IMR-90 (cell line): Measurements from ENCODE around the gene FCRLA. TPM values are rescaled to one million over a fixed set of nuclear protein-coding genes. Genes with fewer than 3 reads are reported as not detected.
A peak's percentile ranks its signal among the peaks of the same experiment; 100 is the strongest.

Experiments
- ATAC-seq: fragments of 200-7000 bp; cut with Tn5 transposase; 2 replicates; pipeline ENCODE4 v1.9.1; 2020; ENCODE audit warnings: low read depth, mild to moderate bottlenecking, moderate library complexity
- BruUV-seq: library from RNA; stranded (reverse); fragments of 400-500 nt; replicated peaks from 2 replicates; lab custom pipeline; 2021; lab: Mats Ljungman, UMichigan
- CTCF ChIA-PET: fragments of 300-600 bp; formaldehyde crosslinking; extraction: SDS; loops from one replicate; lab custom pipeline; 2021; ENCODE audit warnings: antibody characterized with exemption; lab: Yijun Ruan, JAX
- POLR2A ChIA-PET: fragments of 300-600 bp; sonication (Branson Sonifier 250); formaldehyde crosslinking; loops from one replicate; lab custom pipeline; 2022; ENCODE audit warnings: antibody characterized with exemption; ENCODE audit not compliant: unreplicated experiment; lab: Charles Lee
- DNase-seq: peaks from one replicate; pipeline ENCODE4 v3.0.0; 2013
- H2AFZ ChIP-seq: replicated peaks from 2 replicates; pipeline ENCODE3; 2013; ENCODE audit warnings: low read length, mild to moderate bottlenecking; ENCODE audit not compliant: poor library complexity
- H2AK5ac ChIP-seq: 2 replicates; pipeline ENCODE4 v1.6.1; 2013; ENCODE audit warnings: low read depth, low read length, inconsistent platforms
- H2AK9ac ChIP-seq: replicated peaks from 2 replicates; pipeline ENCODE3; 2013; ENCODE audit warnings: mild to moderate bottlenecking, low read depth, low read length, moderate library complexity; ENCODE audit not compliant: poor library complexity
- H2BK120ac ChIP-seq: 2 replicates; pipeline ENCODE4 v1.6.1; 2013; ENCODE audit warnings: low read depth, low read length, inconsistent platforms
- H2BK15ac ChIP-seq: 3 replicates; pipeline ENCODE4 v1.6.1; 2013; ENCODE audit warnings: low read depth, low read length, inconsistent platforms
- H2BK20ac ChIP-seq: 2 replicates; pipeline ENCODE4 v1.6.1; 2013; ENCODE audit warnings: low read depth, mild to moderate bottlenecking, inconsistent platforms, low read length, moderate library complexity
- H2BK5ac ChIP-seq: 2 replicates; pipeline ENCODE4 v1.6.1; 2013; ENCODE audit warnings: mild to moderate bottlenecking, low read depth, low read length, inconsistent platforms; ENCODE audit not compliant: poor library complexity, severe bottlenecking
- H3K14ac ChIP-seq: replicated peaks from 2 replicates; pipeline ENCODE4 v1.6.1; 2013; ENCODE audit warnings: low read depth, low read length, inconsistent platforms
- H3K18ac ChIP-seq: 2 replicates; pipeline ENCODE4 v1.6.1; 2013; ENCODE audit warnings: low read depth, low read length, control low read depth
- H3K23ac ChIP-seq: 2 replicates; pipeline ENCODE4 v1.6.1; 2013; ENCODE audit warnings: low read depth, low read length, inconsistent platforms
- H3K27ac ChIP-seq: 2 replicates; pipeline ENCODE4 v1.5.1; 2013; ENCODE audit warnings: mild to moderate bottlenecking, control low read depth, low read length; ENCODE audit not compliant: insufficient read depth
- H3K27me3 ChIP-seq: 2 replicates; pipeline ENCODE4 v1.6.1; 2013; ENCODE audit warnings: low read length; ENCODE audit not compliant: control insufficient read depth, insufficient read depth
- H3K36me3 ChIP-seq: 2 replicates; pipeline ENCODE4 v1.6.1; 2013; ENCODE audit warnings: low read length, mixed read lengths; ENCODE audit not compliant: control insufficient read depth, insufficient read depth
- H3K4ac ChIP-seq: 2 replicates; pipeline ENCODE4 v1.6.1; 2013; ENCODE audit warnings: low read depth, low read length, inconsistent platforms
- H3K4me1 ChIP-seq: 2 replicates; pipeline ENCODE4 v1.6.1; 2013; ENCODE audit warnings: low read length, mixed read lengths; ENCODE audit not compliant: control insufficient read depth, insufficient read depth
- H3K4me2 ChIP-seq: 2 replicates; pipeline ENCODE4 v1.6.1; 2013; ENCODE audit warnings: low read depth, mild to moderate bottlenecking, control low read depth, low read length, moderate library complexity
- H3K4me3 ChIP-seq: 2 replicates; pipeline ENCODE4 v1.5.1; 2013; ENCODE audit warnings: low read depth, mild to moderate bottlenecking, control low read depth, low read length, moderate library complexity; ENCODE audit not compliant: insufficient read depth
- H3K56ac ChIP-seq: 2 replicates; pipeline ENCODE4 v1.6.1; 2013; ENCODE audit warnings: low read length, inconsistent platforms; ENCODE audit not compliant: insufficient read depth; ENCODE audit errors: extremely low read depth
- H3K79me1 ChIP-seq, 2 experiments: 2 replicates each; pipeline ENCODE4 v1.6.1; 2013; ENCODE audit warnings: low read length in 2 of 2, inconsistent platforms in 1 of 2, low read depth in 1 of 2
- H3K9ac ChIP-seq: 2 replicates; pipeline ENCODE4 v1.6.1; 2013; ENCODE audit warnings: low read depth, low read length, control low read depth
- H3K9me1 ChIP-seq: 2 replicates; pipeline ENCODE4 v1.6.1; 2013; ENCODE audit warnings: low read length, inconsistent platforms; ENCODE audit not compliant: insufficient read depth
- H3K9me3 ChIP-seq: 2 replicates; pipeline ENCODE4 v1.6.1; 2013; ENCODE audit warnings: low read length; ENCODE audit not compliant: control insufficient read depth, insufficient read depth
- H4K20me1 ChIP-seq: 2 replicates; pipeline ENCODE4 v1.6.1; 2013; ENCODE audit warnings: low read length, inconsistent platforms; ENCODE audit not compliant: insufficient read depth
- H4K5ac ChIP-seq: 2 replicates; pipeline ENCODE4 v1.6.1; 2013; ENCODE audit warnings: mild to moderate bottlenecking, low read depth, low read length, control low read depth
- H4K8ac ChIP-seq, 2 experiments: 2 replicates each; pipeline ENCODE4 v1.6.1; 2013; ENCODE audit warnings: low read depth in 2 of 2, low read length in 2 of 2, control low read depth in 1 of 2, inconsistent platforms in 1 of 2
- H4K91ac ChIP-seq: 2 replicates; pipeline ENCODE4 v1.6.1; 2013; ENCODE audit warnings: low read depth, low read length, inconsistent platforms; ENCODE audit not compliant: insufficient read depth
- FOS ChIP-seq: fragments of 150-350 bp; IDR thresholded peaks from 2 replicates; pipeline ENCODE4 v1.6.1; 2016; ENCODE audit warnings: low read depth, low read length
- WGBS, 2 experiments: methylation state at CpG; one replicate each; pipeline versions ENCODE4 v1.1.5 to v1.1.7; 2013; ENCODE audit warnings: missing lambda C conversion rate in 2 of 2; ENCODE audit not compliant: insufficient read length in 1 of 2; ENCODE audit errors: extremely low coverage in 2 of 2; 5-methylcytosine and 5-hydroxymethylcytosine counted together
- dilution Hi-C: fragments of 300-500 bp; cut with HindIII; formaldehyde crosslinking; loops from one replicate; pipeline ENCODE4 v1.14.3; 2018; ENCODE audit warnings: low sequenced_read_pairs; ENCODE audit not compliant: unreplicated experiment
- in situ Hi-C: fragments of 300-500 bp; cut with MboI; formaldehyde crosslinking; loops from 3 replicates; pipeline ENCODE4 v1.14.3; 2019; ENCODE audit warnings: low sequenced_read_pairs, inconsistent platforms, mixed read lengths
- intact Hi-C: fragments of 100-400 bp; cut with micrococcal nuclease; formaldehyde crosslinking; loops from 2 replicates; pipeline ENCODE4 v1.10.0; 2022
- polyA plus RNA-seq, 3 experiments: library from polyadenylated mRNA; depleted of rRNA; stranded (reverse); fragments of >200 nt; gene quantifications; 2 replicates each; pipeline ENCODE4 v1.2.3, GENCODE V29; 2012; ENCODE audit warnings: low replicate concordance in 1 of 3
- total RNA-seq: library from RNA; depleted of rRNA; stranded (reverse); fragments of >200 nt; gene quantifications from 2 replicates; pipeline ENCODE4 v1.2.3, GENCODE V29; 2012
- TF ChIP-seq, protein P1 (sequence below): fragments of 150-350 bp; IDR thresholded peaks from 2 replicates; pipeline ENCODE4 v1.6.1; 2017; ENCODE audit warnings: mild to moderate bottlenecking, antibody characterized with exemption, low read length, low read depth

Gene FCRLA
- total and polyA plus RNA-seq, 2 of the 4 experiments (the other 2 are of a cell fraction) = 0.36 TPM

DNA sequence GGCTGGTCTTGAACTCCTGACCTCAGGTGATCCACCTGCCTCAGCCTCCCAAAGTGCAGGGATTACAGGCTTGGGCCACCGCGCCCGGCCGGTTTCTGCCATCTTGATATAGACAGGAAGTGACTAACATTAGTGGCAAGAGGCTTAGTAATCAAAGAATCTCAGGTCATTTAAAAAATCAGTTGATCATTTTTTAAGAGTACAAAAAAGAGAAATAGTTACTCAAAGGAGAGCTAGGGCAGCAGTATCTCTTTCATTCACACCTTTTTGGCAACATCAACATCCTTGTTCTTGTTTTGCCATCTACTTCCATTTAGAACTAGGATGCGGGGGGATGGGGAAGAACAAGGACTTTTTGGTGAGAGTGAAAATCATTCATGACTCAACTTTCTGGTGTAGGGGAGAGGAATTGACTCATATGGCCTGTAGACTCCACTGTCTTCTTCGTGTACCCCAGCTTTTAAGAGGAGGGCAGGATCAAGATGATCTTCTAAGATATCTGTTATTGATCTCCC, 23.1 kb downstream of the FCRLA start:
- Histone ChIP-seq H3K14ac (peak overlapping the region; percentile 62; the same call in 1 of the 2 replicates), H3K79me1 (peaks cover 3 to 8% of the 10 kb centered on the region in 2 experiments; a peak in 1 of 4 replicates), H3K27me3 (no peaks in the 10 kb centered on the region), H3K56ac (no peak overlapping the region), H2BK20ac (peak overlapping the region; percentile 76), H2AK9ac (no peak overlapping the region), H3K36me3 (no peaks in the 10 kb centered on the region), H2BK15ac (peak overlapping the region; percentile 94; the same call in 2 of the 3 replicates), H3K4me1 (peaks cover 3% of the 10 kb centered on the region; the same call in 1 of the 2 replicates), H4K20me1 (no peaks in the 10 kb centered on the region), H2BK120ac (peak overlapping the region; percentile 45), H2AK5ac (0 out of 2 replicates have a peak overlapping the region, but pooled peaks have one; percentile 5), H4K8ac (peak overlapping the region; percentile 24 to 52; a peak in 3 of 4 replicates), H2BK5ac (peak overlapping the region; percentile 55), H3K4me3 (no peak overlapping the region), H3K9me1 (peaks cover 4% of the 10 kb centered on the region; the same call in 1 of the 2 replicates), H4K91ac (peak overlapping the region; percentile 49), H4K5ac (no peak overlapping the region), H3K27ac (no peak overlapping the region; the same call in 1 of the 2 replicates), H3K18ac (no peak overlapping the region; the same call in 1 of the 2 replicates), H3K23ac (peak overlapping the region; percentile 81; the same call in 1 of the 2 replicates), H2AFZ (no peak overlapping the region), H3K9ac (no peak overlapping the region), H3K9me3 (no peaks in the 10 kb centered on the region), H3K4ac (peak overlapping the region; percentile 63), H3K4me2 (peak overlapping the region; percentile 43; the same call in 1 of the 2 replicates)
- DNase-seq = peak; percentile 72
- no CpG with 5 or more reads among the region's 6 CpGs for WGBS, 2 experiments
- in situ Hi-C loops = loop anchor here (10.0 to 25.0 kb wide), 2 partner anchors 93 to 185 kb away; partner anchors contain the start of genes FCGR3A and FCGR3B
- ChIA-PET POLR2A (no interaction called here), CTCF (interaction anchor here (0.9 kb wide), 1 partner anchor 11 kb away, joined by 3 read pairs; no protein-coding TSS in a partner anchor)
- intact Hi-C loops = loop anchor here (10.0 kb wide), 1 partner anchor 165 kb away; no protein-coding TSS in a partner anchor
- dilution Hi-C loops = no loop called here
- TF ChIP-seq, protein P1, sequence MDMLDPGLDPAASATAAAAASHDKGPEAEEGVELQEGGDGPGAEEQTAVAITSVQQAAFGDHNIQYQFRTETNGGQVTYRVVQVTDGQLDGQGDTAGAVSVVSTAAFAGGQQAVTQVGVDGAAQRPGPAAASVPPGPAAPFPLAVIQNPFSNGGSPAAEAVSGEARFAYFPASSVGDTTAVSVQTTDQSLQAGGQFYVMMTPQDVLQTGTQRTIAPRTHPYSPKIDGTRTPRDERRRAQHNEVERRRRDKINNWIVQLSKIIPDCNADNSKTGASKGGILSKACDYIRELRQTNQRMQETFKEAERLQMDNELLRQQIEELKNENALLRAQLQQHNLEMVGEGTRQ = no peak
- TF ChIP-seq FOS = 0 out of 2 replicates have a peak, but pooled peaks have one; percentile 54
- no TSS peak for BruUV-seq
- no peak for ATAC-seq
